IPS DF 19.7 (cell line): ENCODE results near the gene TLE1.
"Not testable (repeated sequence)": the region's sequence is repeated elsewhere in the genome, so short reads cannot be mapped to it uniquely, and the experiment has no call there.

Experiments used
- DNase-seq: peaks from one replicate; pipeline ENCODE4 v3.0.0-alpha.2; 2013; ENCODE audit warnings: low read depth, low spot score

Gene TLE1

GRCh38 chr9:81652058-81652687 is 37.2 kb downstream of the TLE1 start:
- no peak for DNase-seq

- DNase-seq = no peak
Measured at GRCh38 chr9:81650586-81651515, 38.5 kb downstream of the TLE1 start.

GRCh38 chr9:81649475-81650240 is 39.7 kb downstream of the TLE1 start:
- DNase-seq = no peak

- no peak for DNase-seq
Measured at GRCh38 chr9:81648891-81649290, 40.5 kb downstream of the TLE1 start.

GRCh38 chr9:81646337-81646736 is 43.0 kb downstream of the TLE1 start:
- no peak for DNase-seq

GRCh38 chr9:81644513-81644912 is 44.8 kb downstream of the TLE1 start:
- not testable (repeated sequence) for DNase-seq

- no peak for DNase-seq
Measured at GRCh38 chr9:81637276-81637675, 52.1 kb downstream of the TLE1 start.

- no peak for DNase-seq
Measured at GRCh38 chr9:81636255-81636599, 53.1 kb downstream of the TLE1 start.

GRCh38 chr9:81635521-81636254 is 53.7 kb downstream of the TLE1 start:
- DNase-seq = no peak

- DNase-seq = no peak
Measured at GRCh38 chr9:81634915-81635516, 54.3 kb downstream of the TLE1 start.

GRCh38 chr9:81633952-81634854 is 55.1 kb downstream of the TLE1 start:
- DNase-seq = no peak

- no peak for DNase-seq
Measured at GRCh38 chr9:81632599-81632998, 56.7 kb downstream of the TLE1 start.

- no peak for DNase-seq
Measured at GRCh38 chr9:81631218-81631745, 58.1 kb downstream of the TLE1 start.

GRCh38 chr9:81629440-81629839 is 59.9 kb downstream of the TLE1 start:
- DNase-seq = no peak

- no peak for DNase-seq
Measured at GRCh38 chr9:81628897-81629296, 60.5 kb downstream of the TLE1 start.

- no peak for DNase-seq
Measured at GRCh38 chr9:81627481-81627880, 61.9 kb downstream of the TLE1 start.

- DNase-seq = no peak
Measured at GRCh38 chr9:81626511-81626910, 62.8 kb downstream of the TLE1 start.

- no peak for DNase-seq
Measured at GRCh38 chr9:81625969-81626368, 63.4 kb downstream of the TLE1 start.

GRCh38 chr9:81623778-81624177 is 65.6 kb downstream of the TLE1 start:
- no peak for DNase-seq
